GM18870 (cell line): ENCODE measurements around the gene PTCD3.

Source experiments
- ATAC-seq: cut with Tn5 transposase; IDR thresholded peaks from one replicate; pipeline ENCODE4 v1.9.1; 2021; ENCODE audit warnings: moderate library complexity; ENCODE audit not compliant: unreplicated experiment

PTCD3 gene

DNA sequence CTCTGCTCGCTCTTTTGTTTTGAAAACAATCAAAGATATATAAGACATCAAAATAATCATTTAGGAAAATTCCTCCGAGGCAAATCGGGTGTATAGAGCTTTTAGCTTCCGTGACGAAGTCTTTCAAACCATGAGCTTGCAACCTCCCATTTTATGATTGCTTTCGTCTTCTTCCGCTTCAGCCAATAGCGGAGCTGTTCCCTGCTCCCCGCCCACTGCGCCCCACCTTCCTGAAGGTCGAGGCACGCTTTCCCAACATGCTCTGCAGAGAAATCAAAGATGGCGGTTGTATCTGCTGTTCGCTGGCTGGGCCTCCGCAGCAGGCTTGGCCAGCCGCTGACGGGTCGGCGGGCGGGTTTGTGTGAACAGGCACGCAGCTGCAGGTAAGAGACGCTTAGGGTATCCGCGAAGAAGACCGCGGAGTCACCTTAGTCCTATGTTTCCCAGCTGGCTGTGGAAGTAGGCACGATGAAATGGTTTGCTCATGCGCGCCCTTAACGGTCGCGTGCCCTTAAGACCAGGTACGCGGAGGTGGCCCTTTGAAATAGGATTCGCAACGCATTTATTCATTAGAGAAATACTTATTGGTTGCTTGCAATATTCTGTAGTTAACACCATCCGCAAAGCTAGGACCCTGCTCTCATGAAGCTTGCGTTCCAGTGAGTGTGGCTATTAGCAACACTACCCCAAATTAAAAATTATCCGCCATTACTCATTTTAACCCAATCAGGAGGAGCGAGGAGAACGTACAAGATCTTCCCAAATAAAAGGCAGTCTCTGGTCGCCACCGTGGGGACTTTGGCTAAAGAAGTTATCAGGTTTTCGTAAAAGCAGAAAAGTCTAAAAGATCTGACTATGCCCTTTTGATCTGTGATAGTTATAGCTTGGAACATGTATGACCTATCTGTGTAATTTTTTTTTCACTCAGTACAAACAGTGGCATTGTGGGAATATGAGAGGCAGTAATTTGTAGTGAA is at the start of gene PTCD3:
PTCD3 (plus strand) TSS at position 267 of the 977 bp plus-strand sequence; CDS start at position 280, 13 bp downstream.
- ATAC-seq, result peak; percentile 83

DNA sequence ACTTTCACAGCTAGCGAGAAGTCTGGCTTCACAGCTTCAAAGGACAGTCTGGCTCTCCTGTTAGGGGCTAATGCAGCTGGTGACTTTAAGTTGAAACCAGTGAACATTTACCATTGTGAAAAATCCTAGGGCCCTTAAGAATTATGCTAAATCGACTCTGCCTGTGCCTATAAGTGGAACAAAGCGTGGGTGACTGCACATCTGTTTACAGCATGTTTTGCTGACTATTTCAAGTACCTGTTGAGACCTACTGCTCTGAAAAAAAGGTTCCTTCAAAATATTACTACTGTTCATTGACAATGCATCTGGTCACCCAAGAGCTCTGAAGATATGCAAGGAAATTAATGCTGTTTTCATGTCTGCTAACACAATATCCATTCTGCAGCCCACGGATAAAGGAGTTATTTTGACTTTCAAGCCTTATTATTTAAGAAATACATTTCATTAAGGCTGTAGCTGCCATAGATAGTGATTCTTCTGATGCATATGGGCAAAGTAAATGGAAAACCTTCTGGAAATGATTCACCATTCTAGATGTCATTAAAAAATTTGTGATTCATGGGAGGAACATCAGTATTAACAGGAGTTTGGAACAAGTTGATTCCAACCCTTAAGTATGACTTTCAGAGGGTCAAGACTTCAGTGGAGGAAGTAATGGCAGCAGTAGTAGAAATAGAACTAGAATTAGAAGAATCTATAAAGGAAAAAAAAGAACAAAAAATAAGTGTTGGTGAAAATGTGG is 49.3 kb upstream of the PTCD3 start:
- no peak for ATAC-seq

DNA sequence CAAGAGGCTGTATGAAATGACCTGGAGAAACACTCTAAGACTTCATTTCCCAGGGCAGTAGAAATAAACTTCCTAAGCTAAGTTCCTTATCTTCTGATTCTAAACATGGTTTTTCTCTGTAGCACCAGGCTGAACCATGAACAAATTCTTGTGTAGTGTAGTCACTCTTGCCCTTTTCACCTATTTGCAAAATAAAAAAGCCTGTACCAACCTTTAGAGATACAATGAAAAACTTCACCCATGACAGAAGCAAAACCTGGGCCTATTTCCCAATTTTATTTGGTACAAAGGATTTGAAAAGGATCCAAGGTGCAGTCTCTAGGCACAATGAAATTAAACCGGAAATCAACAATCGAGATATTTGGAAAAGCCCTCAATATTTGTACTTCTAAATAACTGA is 44.0 kb upstream of the PTCD3 start:
- no peak for ATAC-seq

DNA sequence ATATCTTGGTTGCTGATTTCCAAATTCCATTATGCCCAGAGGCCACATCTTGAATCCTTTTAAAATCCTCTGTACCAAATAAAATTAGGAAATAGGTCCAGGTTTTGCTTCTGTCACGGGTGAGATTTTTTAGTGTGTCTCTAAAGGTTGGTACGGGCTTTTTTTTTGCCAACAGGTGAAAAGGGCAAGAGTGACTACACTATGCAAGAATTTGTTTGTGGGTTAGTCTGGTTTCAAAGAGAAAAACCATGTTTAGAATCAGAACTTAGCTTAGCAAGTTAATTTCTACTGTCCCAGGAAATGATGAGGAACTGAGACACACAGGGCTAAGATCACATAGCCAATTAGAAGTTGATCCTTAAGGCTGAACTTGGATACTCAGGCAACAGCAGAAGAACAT is 42.0 kb upstream of the PTCD3 start:
- no peak for ATAC-seq

DNA sequence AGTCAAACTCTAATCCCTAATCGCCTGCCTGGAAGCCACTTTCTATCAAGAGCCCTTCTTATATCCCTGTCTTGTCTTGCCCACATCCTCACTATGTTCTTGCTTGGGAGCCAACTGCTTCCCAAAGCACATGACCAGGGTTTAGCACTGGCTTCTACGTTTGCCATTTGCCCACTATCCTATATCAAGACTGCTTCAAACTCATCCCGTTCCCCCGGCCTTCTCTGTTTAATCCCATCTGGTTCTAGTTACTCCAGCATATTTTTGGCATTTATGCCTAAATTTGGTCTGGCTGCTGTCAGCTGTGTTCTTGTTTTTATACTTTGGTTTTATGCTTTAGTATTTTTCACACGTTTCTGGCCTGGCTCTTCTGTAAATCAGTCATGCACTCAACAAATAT is 40.5 kb upstream of the PTCD3 start:
- ATAC-seq, result no peak

DNA sequence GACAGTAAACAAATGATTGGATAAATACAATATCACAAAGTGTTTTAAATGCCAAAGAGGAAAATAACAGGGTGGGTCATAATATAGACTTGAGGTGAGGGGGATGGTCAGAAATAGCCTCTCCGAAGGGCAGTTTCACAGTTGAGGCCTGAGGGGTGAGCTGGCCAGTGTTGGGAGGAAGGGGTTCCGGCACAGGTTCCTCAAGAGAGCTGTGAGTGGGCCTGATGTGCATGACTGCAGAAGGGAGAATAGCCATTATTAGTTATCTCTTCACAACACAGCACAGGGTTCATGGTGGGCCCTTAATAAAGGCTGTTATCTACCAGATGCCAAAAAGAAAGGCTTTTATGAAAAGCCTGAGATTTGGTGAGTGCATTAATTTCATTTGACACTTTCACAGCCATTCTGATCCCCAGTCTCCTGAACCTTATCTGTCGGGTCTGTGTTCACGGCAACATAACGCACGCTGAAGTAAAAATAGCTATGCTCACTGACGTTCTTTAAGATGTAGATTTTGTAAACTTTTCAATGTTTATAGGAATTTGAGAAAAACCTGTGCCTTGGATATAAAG is 39.9 kb upstream of the PTCD3 start:
- no peak for ATAC-seq

DNA sequence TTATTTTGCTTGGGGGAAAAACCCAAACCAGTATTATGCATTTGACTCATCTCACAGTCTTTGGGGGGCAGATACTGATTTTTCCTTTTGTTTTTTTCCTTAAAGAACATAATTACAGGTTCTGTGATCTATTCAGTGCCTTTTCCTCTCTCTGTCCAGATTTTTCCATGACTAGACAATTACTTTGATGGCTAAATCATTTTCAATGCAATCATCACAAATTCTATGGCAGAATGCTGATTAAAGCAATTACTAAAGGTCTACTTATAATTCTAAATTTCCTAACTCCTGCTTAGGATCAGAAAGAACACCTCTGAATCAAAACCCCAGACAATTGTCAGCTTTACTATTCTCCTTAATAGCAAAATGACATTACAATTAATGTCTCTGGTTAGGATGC is 39.1 kb upstream of the PTCD3 start:
- ATAC-seq, result no peak

DNA sequence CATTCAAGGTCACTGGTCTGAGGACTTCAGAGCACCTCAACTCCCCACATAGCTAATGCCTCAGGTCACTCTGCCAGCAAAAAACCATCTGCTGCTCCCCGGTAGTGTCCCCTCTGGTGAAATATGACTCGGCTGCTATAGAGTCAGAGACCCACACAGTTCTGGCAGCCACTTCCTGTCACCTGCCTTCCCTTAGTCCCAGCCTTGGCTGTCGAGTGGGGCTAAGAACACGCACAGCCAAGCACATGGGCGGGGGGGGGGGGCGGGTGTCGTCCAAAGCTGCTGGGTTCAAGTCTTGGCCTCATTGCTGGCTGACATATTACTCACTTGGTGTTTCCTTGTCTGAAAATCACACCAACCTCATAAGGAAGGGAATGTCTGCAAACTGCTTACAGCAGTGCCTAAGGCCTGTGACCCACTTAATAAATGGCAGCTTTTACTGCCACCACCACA is 37.9 kb upstream of the PTCD3 start:
- ATAC-seq, result no peak

DNA sequence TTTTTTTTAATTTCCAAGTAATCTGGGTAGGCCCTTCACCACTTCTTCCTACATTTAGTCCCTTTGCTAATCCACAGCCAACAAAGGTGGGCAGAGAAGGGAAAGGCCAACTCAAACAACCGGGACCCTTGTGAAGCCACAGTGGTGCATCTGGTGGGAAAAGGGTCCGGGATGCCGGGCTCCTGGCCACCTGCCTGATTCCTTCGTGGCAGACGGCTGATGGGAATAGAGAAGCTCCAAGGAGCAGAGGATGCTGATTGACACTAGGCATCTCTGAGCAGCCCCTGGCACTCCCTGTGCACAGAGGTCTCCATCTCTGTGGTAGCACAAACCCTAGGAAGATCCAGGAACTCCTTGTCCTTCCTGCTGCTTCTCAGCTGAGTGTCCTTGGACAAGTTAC is 37.4 kb upstream of the PTCD3 start:
- no peak for ATAC-seq

DNA sequence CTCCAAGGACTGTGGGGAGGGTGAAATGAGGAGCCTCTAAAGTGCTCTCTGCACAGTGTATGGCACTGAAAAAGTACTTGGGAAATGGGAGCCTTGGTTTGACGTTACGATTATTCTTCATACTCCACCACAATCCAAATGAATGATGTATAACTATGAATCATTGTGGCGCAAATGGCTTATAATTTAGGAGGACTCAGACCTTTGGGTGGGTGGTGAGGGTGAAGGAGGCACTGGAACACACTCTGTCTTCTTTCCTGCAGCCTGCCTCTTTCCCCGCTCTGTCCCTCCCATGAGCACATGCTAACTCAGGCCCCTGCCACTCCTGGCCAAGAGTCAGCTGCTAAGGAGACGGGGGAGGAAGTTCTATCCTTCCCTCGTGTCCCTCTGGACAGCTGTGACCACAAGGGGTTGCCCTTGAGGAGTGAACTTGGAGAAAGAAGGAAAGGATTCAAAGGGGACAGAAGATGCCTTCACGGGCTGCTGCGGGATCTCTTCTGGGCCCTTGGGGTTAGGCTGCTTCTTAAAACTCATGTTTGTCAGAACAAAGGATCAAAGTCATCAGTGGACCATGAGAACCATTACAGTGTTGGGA is 36.8 kb upstream of the PTCD3 start:
- ATAC-seq, result no peak

DNA sequence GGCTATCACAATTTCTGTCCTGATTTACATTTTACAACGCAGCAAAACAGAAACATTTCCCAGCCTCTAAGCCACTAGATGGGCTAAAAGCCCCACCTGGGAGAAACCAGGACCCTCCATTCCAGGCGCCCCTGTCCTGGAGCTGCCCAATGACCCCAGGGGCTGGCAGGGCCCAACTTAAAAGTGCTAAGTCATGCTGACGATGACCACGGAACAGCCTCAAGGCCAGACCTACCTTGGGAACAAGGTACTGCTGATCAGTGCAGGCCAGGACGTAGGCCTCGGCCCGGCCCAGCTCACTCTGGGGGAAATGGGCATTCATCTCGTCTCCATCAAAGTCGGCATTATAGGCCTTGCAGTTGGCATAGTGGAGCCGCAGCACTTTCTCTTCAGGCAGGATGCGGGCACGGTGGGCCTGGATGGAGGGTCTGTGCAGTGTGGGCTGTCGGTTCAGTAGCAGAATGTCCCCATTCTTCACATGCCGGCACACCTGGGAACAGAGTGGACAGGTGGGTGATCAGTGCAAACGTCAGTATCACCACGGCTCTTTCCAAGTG is 36.2 kb upstream of the PTCD3 start:
- no peak for ATAC-seq

DNA sequence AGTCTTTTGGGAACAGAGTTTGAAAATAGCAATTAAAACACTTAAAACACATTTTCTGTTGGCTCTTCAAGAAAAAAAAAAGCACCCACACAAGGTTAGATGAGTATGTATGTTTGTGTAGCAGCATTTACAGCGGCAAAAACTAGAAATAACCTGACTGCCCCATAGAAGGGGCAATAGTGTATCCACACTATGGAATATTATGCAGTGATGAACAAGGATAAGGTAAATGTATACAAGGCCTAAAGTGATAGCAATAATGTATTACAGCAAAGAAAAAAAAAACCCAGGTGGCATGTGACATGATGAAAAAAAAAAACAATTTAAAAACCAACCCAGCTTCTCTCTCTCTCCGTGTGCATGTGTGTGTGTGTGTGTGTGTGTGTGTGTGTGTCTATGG is 35.2 kb upstream of the PTCD3 start:
- ATAC-seq, result no peak

DNA sequence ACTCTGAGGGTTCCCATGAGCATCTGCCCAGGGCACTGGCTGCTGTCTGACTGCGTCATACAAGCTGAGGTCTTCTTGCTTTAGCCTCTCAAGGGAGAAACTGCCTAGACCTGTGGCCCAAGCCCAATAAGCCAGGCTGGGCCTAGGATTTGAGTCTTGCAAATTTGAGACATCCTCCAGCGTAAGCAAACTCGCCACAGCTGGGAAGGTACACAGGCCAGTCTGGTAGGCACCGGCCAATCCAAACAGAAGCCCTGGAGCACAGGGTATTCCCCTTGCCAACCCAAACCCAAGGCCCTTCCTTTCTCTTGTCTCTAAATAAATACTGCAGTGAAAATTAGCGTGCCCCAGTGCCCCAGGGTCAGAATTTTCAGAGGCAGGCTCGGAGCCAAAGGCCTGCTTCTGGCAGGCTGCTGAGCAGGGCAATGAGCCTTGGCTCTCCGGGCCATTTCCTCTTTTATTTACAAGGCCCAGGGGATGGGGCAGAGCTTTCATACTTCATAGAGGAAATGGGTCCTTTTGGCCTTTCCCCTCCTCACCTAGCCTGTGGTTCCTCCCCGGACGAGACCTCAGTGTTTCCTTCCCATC is 33.7 kb upstream of the PTCD3 start:
- no peak for ATAC-seq

DNA sequence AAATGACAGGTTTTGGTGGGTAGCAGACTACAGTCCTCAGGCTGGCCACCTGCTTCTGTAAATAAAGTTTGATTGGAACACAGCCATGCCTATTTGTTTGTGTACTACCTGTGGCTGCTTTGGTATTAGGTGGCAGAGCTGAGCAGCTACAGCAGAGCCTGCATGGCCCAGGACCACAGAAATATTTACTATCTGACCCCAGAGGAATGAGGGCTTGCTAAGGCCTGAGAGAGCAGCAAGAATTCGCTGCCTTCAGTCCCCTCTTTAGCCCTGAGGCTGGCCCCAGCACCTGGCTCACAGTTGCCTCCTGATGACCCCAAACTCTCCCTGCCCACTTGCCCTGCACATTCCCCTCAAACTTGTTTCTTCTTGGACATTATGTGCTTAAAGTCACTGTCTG is 32.8 kb upstream of the PTCD3 start:
- no peak for ATAC-seq

DNA sequence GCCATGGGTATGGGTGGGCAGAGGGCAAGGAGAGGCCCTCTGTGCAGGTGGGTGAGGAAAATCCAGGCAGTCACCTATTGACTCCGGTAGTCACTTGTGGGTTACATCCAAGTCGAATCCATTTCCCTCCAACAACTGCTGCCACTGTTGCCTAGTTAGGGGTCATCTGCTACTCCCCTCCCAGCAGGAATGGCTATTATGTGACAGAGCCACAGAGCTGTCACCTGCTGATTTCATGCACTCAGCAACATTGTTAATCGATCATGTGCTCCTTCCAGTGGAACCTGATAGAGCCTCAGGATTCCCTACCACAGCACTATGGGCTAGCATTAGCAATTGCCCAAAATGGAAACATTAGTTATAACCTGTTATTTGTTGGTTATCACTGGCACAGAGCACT is 31.8 kb upstream of the PTCD3 start:
- ATAC-seq, result no peak

DNA sequence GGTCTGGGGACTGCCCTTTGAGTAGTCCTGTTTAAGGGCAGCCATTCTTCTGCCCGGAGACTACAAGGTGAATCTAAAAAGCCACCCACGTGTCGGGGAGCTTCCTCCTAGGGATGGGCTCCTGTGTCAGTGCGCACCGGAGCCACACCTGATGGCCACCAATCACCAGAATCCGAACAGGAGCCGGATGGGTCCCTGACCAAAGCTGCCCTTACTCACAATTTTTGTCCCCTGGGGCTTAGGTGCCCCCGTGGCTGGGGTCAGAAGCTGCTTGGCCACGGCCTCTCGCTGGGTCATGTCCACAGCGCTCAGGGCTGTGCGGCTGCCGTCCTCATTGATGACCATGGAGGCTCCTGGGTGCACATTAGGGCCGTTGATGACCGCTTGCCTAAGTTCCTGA is 31.2 kb upstream of the PTCD3 start:
- ATAC-seq, result no peak

DNA sequence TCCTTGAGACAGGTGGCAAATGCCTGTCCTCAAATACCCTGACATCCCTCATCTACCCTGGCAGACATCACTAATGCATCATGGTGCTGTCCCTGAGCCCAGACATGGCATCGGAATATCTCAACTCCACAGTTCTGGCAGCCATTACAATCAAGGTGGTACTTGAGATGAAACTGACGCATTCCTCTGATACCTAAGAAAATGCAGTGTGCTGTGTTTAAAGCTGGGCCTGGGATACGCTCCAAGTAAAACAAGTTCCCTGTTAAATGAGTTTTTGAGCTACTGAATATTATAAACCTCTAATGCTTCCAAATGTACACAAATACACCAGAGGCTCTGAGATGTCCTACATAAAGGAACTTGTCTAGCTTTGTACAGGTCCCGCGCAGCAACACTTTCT is 30.1 kb upstream of the PTCD3 start:
- no peak for ATAC-seq

DNA sequence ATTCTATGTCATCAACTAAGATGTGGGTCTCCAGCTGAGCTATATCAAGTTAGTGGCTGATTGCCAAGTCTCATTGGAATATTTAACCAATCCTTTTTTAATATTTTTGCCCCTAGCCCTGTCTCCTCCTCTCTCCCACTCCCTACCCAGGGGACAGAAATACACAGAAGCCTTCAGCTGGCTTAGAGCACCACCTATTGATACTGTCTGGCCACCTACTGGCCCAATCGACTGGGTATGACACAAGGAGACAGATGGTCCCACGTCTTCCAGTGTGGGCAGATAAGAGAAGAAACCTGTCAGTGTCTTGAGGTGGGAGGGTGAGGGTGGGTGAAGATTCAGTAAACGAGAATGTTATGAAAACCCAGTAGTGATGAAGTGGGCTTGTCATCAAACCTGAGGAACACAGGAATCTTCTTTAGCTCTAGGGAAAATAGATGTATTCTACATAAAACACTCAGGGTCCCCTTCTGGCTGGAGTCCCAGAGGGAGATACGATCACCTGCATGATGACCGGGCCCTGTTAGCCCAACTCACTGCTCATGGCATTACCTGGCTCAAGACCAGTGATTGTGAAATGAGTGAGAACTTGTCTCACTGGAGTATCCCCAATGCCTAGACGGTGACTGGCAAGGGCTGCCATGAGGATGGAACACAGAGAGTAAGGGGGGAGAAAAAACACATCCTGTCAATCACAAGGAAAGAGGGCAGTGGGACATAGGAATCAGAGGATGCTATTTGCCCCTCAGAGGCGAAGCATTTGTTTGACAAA is 27.1 kb upstream of the PTCD3 start:
- ATAC-seq, result no peak

DNA sequence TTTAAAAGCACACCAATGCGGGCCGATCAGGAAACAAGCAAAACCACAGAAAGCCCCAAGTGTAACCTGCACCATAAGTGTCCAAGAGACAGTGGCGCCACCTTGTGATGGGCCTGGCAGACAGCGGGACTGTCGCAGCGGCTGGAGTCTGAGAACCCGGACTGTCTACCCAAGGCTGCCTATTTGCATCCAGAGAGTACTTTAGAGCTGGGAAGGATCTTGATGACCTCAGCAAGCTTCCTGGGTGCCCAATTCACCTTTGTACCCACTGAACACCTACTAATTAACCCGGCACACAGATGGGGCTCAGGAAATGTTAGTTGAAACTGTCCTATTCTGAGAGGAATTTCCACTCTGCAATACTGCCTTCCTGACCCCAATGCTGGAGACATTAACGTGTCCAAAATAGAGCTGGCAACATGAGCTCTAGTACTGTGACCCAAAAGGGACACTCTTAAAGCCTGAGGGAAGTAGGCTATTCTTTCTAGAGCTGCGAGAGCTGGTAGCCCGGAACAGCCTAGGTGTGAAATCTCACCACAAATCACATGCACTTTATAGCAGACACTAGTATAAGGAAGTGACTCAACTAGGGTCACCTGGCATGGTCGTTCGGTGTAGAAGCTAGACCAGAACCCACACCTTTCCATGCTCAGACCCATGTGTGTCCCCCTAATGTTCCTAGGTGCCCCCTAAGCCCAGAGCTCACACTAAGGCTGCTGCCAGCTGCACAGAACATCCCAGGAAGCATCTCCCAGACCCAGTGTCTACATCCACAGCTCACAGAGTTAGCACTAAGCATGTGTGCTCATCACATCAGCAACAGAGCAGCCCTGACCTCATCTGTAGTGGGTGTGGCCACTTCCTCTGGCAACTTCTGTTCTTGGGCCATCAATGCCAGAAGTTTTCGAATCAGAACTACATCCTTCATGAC is 25.8 kb upstream of the PTCD3 start:
- peak; percentile 74 for ATAC-seq
